Peyer's patch (tissue), 4 donors: ENCODE measurements around the gene SLC45A3. TPM values are rescaled to one million over a fixed set of nuclear protein-coding genes. Genes with fewer than 3 reads are reported as not detected.

Experiments
- DNase-seq, 3 donors: peaks; one replicate each; pipeline ENCODE4 v3.0.0-alpha.2; 2017 to 2019
- H3K27ac ChIP-seq, 4 donors: fragments of 200-600 bp; sonication (generic); one replicate each; pipeline ENCODE4 v1.5.1; 2016 to 2019
- H3K27me3 ChIP-seq, 2 donors: fragments of 200-600 bp; sonication (generic); one replicate each; pipeline ENCODE4 v1.5.1; 2019
- H3K36me3 ChIP-seq, 3 donors: fragments of 200-600 bp; sonication (generic); one replicate each; pipeline ENCODE4 v1.5.1; 2016 to 2019
- H3K4me1 ChIP-seq, 4 donors: fragments of 200-600 bp; sonication (generic); one replicate each; pipeline ENCODE4 v1.5.1; 2016 to 2019
- H3K4me3 ChIP-seq, 4 donors: fragments of 200-600 bp; sonication (generic); 1 replicate in 3 of 4; 2 replicates in 1 of 4; pipeline ENCODE4 v1.5.1; 2016 to 2019; ENCODE audit warnings: mild to moderate bottlenecking in 1 of 4
- H3K9me3 ChIP-seq, 4 donors: fragments of 200-600 bp; sonication (generic); one replicate each; pipeline ENCODE4 v1.5.1; 2016 to 2019; ENCODE audit warnings: mild to moderate bottlenecking in 1 of 4
- CTCF ChIP-seq, 6 experiments: fragments of 450-650 bp in 4 of 6; fragments of 200-600 bp in 2 of 6; sonication (generic) in 1 of 6; IDR thresholded peaks; one replicate each; pipeline ENCODE4 v1.5.1; 2017 to 2019; ENCODE audit warnings: antibody characterized with exemption in 6 of 6, mild to moderate bottlenecking in 3 of 6, moderate library complexity in 1 of 6
- POLR2A ChIP-seq, 2 donors: fragments of 450-650 bp; IDR thresholded peaks; one replicate each; pipeline ENCODE4 v1.5.1; 2017; ENCODE audit warnings: antibody characterized with exemption in 2 of 2, mild to moderate bottlenecking in 2 of 2, moderate library complexity in 2 of 2
- total RNA-seq, 4 donors: library from RNA; depleted of rRNA; stranded (reverse); fragments of >200 nt; gene quantifications; one replicate each; pipeline ENCODE4 v1.1.0, GENCODE V29; 2016

The SLC45A3 gene
- total RNA-seq, 4 donors from 2014 or later: 7.4 to 16.0 (median 11.2) TPM

- DNase-seq: no peak
- Histone ChIP-seq H3K36me3 (peaks cover 0 to 3% (median 0%) of the 10 kb centered on the region in 3 donors), H3K27me3 (no peaks in the 10 kb centered on the region), H3K4me3 (no peak overlapping the region), H3K27ac (no peak overlapping the region), H3K4me1 (no peaks in the 10 kb centered on the region), H3K9me3 (no peaks in the 10 kb centered on the region)
- TF ChIP-seq POLR2A (IDR thresholded peaks at IDR 0.05) (no peak), CTCF (IDR thresholded peaks at IDR 0.05) (no peak)
Measured at GRCh38 chr1:205650241-205650640, 30.1 kb downstream of the SLC45A3 start.

- Histone ChIP-seq H3K36me3 (no peaks in the 10 kb centered on the region), H3K9me3 (no peaks in the 10 kb centered on the region), H3K27ac (no peak overlapping the region), H3K4me1 (no peaks in the 10 kb centered on the region), H3K4me3 (no peak overlapping the region), H3K27me3 (no peaks in the 10 kb centered on the region)
- TF ChIP-seq CTCF (IDR thresholded peaks at IDR 0.05): no peak
- no peak for TF ChIP-seq POLR2A (IDR thresholded peaks at IDR 0.05)
- DNase-seq: no peak
Measured at GRCh38 chr1:205645519-205645918, 34.8 kb downstream of the SLC45A3 start.

- H3K27me3 ChIP-seq: no peaks in the 10 kb centered on the region
- H3K36me3 ChIP-seq: no peaks in the 10 kb centered on the region
- H3K9me3 ChIP-seq: no peaks in the 10 kb centered on the region
- no peak for DNase-seq
- H3K4me1 ChIP-seq: no peaks in the 10 kb centered on the region
- H3K4me3 ChIP-seq: no peak overlapping the region
- no peak overlapping the region for H3K27ac ChIP-seq
- no peak for TF ChIP-seq CTCF (IDR thresholded peaks at IDR 0.05)
- no peak for TF ChIP-seq POLR2A (IDR thresholded peaks at IDR 0.05)
Measured at GRCh38 chr1:205642679-205643307, 37.5 kb downstream of the SLC45A3 start.

- no peak overlapping the region for H3K4me3 ChIP-seq
- H3K4me1 ChIP-seq: no peaks in the 10 kb centered on the region
- no peak for DNase-seq
- no peaks in the 10 kb centered on the region for H3K27me3 ChIP-seq
- H3K36me3 ChIP-seq: no peaks in the 10 kb centered on the region
- H3K27ac ChIP-seq: no peak overlapping the region
- TF ChIP-seq CTCF (IDR thresholded peaks at IDR 0.05): no peak
- no peak for TF ChIP-seq POLR2A (IDR thresholded peaks at IDR 0.05)
- H3K9me3 ChIP-seq: no peaks in the 10 kb centered on the region
Measured at GRCh38 chr1:205639567-205639966, 40.7 kb downstream of the SLC45A3 start.

GRCh38 chr1:205637854-205638468, 42.3 kb downstream of the SLC45A3 start:
- TF ChIP-seq CTCF (IDR thresholded peaks at IDR 0.05) (no peak), POLR2A (IDR thresholded peaks at IDR 0.05) (no peak)
- no peaks in the 10 kb centered on the region for H3K27me3 ChIP-seq
- H3K36me3 ChIP-seq: no peaks in the 10 kb centered on the region
- no peak overlapping the region for H3K27ac ChIP-seq
- no peak overlapping the region for H3K4me3 ChIP-seq
- DNase-seq: no peak
- H3K4me1 ChIP-seq: peaks cover 0 to under 1% (median 0%) of the 10 kb centered on the region in 4 donors
- no peaks in the 10 kb centered on the region for H3K9me3 ChIP-seq
